GM12872 (cell line): Measurements from ENCODE around the gene TENM4.

ENCODE experiments used
- CTCF ChIP-seq: IDR thresholded peaks from 3 replicates; pipeline ENCODE4 v1.5.1; 2011; ENCODE audit warnings: low read depth, mild to moderate bottlenecking, low read length, moderate library complexity; ENCODE audit not compliant: insufficient read depth

Gene TENM4

DNA sequence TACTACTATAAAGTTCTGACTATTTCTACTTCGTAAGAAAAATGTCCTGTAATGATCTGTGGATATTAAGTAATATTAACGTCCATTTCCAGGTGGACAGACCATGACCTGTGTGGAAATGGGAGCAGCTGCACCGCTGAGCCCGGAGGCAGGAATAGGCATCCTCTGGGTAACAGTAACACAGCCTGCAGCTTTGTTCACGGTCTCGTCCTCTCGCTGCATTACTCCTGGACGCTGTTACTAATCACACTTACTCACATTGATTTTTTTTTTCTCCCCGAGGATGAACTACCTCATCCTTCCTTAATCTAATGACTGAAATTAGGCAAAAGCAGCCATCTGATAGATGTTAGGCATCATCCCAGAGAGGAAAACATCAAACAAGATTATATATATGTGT, 520.5 kb downstream of the TENM4 start:
- TF ChIP-seq CTCF, result no peak

GRCh38 chr11:78916759-78917158, 524.1 kb downstream of the TENM4 start:
- TF ChIP-seq CTCF, result no peak

DNA sequence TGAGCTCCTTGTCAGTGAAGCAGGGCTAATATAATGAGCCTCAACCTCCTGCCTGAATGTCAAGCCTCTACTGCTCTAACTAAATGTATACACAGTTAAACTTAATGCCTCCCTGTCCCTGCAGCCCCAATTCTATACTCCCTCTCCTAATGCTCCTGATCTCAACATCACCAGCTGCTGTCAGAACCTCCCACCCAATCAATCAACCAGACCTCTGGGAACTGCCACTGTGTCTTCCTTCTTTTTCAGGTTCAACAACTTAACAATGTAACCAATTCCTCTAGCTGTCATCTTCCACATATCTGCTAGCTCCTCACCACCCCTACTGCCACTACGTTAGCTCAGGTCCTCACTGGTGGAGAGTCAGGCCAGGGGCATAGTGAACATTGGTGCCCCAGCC, 526.3 kb downstream of the TENM4 start:
- TF ChIP-seq CTCF, result no peak

DNA sequence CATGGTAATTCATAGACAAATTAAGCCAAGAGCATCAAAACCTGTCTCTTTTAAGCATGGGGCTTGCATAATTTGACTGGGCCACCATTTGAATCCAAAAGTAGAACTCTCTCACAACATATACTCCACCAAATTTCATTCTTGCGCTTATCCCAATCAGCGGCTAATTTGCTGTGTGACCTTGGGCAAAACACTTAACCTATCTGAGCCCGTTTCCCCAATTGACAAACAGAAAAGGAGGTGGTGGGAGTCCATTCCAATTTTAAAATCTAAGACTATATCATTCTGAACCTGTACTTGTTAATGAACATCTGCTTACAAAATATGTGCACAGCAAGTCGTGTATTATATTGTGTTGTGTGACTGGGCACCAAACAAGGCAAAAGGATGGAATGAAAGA, 528.1 kb downstream of the TENM4 start:
- TF ChIP-seq CTCF, result no peak

GRCh38 chr11:78910322-78910721, 530.5 kb downstream of the TENM4 start:
- TF ChIP-seq CTCF, result no peak

- no peak for TF ChIP-seq CTCF
These were observed 531.4 kb downstream of the TENM4 start for GRCh38 chr11:78909386-78909785.

GRCh38 chr11:78907636-78908035, 533.2 kb downstream of the TENM4 start:
- no peak for TF ChIP-seq CTCF

DNA sequence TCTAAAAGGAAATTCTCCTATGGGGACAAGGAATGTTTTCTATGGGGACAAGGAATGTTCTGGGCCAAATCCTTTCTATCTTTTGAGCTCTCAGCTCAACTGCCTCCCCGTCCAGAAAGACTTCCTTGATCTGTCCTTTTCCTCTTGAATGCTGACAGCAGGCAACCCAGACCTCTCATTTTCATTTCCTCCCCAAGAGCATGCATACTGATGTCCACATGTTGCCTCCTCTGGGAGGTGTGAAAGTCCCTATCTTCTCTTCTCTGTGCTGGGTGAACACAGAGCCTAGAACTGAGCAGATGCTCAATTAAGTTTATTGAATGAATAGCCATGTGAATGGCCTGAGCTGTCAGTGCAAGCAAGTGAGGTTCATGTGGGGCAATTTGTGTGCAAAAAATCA, 534.3 kb downstream of the TENM4 start:
- TF ChIP-seq CTCF, result no peak
